LNCAP (cell line): Measurements from ENCODE around the gene GHDC.

Experiments used
- CTCF ChIP-seq: fragments of 450-650 bp; IDR thresholded peaks from 2 replicates; pipeline ENCODE4 v1.5.1; 2017; ENCODE audit warnings: mild to moderate bottlenecking

GHDC gene

GRCh38 chr17:42230225-42230624 is 35.9 kb upstream of the GHDC start:
- TF ChIP-seq CTCF = no peak

GRCh38 chr17:42227849-42228700 is 33.8 kb upstream of the GHDC start:
- TF ChIP-seq CTCF = no peak

- no peak for TF ChIP-seq CTCF
These were observed 31.4 kb upstream of the GHDC start for GRCh38 chr17:42225646-42226045.

GRCh38 chr17:42224651-42225050 is 30.4 kb upstream of the GHDC start:
- TF ChIP-seq CTCF = no peak

GRCh38 chr17:42221886-42222745 is 27.8 kb upstream of the GHDC start:
- TF ChIP-seq CTCF = peak; percentile 61

- TF ChIP-seq CTCF = no peak
These were observed 19.9 kb upstream of the GHDC start for GRCh38 chr17:42214156-42214555.

GRCh38 chr17:42212382-42212781 is 18.1 kb upstream of the GHDC start:
- TF ChIP-seq CTCF = no peak
